WI38 (cell line): ENCODE results near the gene SLC18A3.

Experiments used
- H3K4me3 ChIP-seq: 2 replicates; pipeline ENCODE4 v1.5.1; 2011; ENCODE audit warnings: low read depth, mild to moderate bottlenecking, control low read depth, low read length
- CTCF ChIP-seq: IDR thresholded peaks from 2 replicates; pipeline ENCODE4 v1.5.1; 2012; ENCODE audit warnings: low read depth, mild to moderate bottlenecking, control low read depth, low read length

The SLC18A3 gene

GRCh38 chr10:49620841-49621378, 10.8 kb downstream of the SLC18A3 start:
- TF ChIP-seq CTCF: no peak
- H3K4me3 ChIP-seq: no peak overlapping the region

DNA sequence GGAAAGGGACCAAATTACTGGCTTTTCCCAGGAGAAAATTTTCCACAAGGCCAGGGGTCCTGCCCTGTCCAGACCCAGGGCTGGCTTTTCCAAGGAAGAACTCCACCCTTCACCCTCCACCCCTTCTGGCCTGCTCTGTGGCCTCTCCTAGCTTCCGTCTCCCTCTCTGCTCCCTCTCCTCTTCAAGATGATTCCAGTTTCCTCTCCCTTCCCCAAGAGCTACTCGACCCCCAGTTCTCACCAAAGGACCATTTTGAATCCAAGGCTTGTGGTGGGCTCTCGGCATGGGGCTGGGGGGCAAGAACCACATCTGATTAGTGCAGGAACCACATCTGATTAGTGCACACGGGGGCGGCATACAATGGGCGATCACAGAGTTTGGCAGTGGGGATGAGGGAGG, 11.5 kb downstream of the SLC18A3 start:
- no peak for TF ChIP-seq CTCF

GRCh38 chr10:49622426-49623425, 12.6 kb downstream of the SLC18A3 start:
- H3K4me3 ChIP-seq: no peak overlapping the region
- no peak for TF ChIP-seq CTCF

More for the DNA sequence above, 11.5 kb downstream of the SLC18A3 start:
- no peak overlapping the region for H3K4me3 ChIP-seq

- no peak overlapping the region for H3K4me3 ChIP-seq
- no peak for TF ChIP-seq CTCF
Measured at GRCh38 chr10:49624629-49625028, 14.5 kb downstream of the SLC18A3 start.

- no peak overlapping the region for H3K4me3 ChIP-seq
- no peak for TF ChIP-seq CTCF
Measured at GRCh38 chr10:49625411-49625810, 15.3 kb downstream of the SLC18A3 start.

GRCh38 chr10:49627038-49627437, 16.9 kb downstream of the SLC18A3 start:
- TF ChIP-seq CTCF: no peak
- no peak overlapping the region for H3K4me3 ChIP-seq

- no peak for TF ChIP-seq CTCF
- no peak overlapping the region for H3K4me3 ChIP-seq
Measured at GRCh38 chr10:49627644-49628247, 17.6 kb downstream of the SLC18A3 start.
